A549 treated with AZD2906 at 1 μM for 4 hours (cell line): ENCODE data around the gene CDO1. TPM values are rescaled to one million over a fixed set of nuclear protein-coding genes. Genes with fewer than 3 reads are reported as not detected.

Experiments used
- total RNA-seq: library from RNA; stranded (reverse); fragments of 200-300 nt; extraction: Qiagen RNA extraction; gene quantifications from 5 replicates; pipeline ENCODE4 v1.2.3, GENCODE V29; 2022

The CDO1 gene
- total RNA-seq = not detected in 5 replicates

DNA sequence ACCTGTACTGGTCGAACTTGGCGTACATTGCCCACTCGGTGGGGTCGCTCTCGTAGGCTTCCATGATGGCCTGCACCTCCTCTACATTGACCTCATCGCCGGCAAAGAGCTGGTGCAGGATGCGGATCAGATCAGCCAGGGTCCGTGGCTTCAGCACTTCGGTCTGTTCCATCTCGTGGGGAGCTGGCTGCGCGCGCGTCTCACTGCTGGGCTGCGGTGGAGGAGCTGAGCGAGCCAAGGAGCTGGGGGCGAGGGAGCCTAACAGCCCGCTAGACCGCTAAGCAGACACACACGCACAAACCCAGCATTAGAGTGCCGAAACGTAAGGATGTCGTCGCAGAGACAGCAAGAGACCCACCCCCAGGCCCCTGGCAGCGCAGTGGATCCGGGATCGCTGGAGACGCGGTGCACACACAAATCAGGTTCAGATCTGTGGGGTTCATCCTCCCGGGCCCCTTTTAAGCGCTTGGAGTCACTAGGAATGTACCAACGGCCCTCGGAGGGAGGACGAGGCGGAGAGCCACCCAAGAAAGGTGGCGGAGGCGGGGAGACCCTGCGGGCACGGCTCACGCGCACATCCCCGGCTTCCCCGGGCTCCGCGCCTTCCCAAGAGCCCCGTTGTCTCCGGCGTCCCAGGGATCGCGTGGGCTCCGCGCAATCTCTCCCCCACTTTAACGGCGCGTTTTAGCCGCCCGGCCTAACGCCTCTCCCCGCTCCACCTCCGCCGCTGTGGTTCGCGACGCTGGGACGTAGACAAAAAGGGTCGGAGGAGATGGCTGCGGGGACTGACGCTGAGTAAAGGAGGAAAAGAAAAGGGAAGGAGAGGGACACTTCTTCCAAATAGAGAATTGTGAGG lies at the start of gene CDO1:
Gene CDO1, minus strand, starts transcription at position 434 of the 856 bp plus-strand sequence. Its CDS starts 262 bp downstream, at position 172.

DNA sequence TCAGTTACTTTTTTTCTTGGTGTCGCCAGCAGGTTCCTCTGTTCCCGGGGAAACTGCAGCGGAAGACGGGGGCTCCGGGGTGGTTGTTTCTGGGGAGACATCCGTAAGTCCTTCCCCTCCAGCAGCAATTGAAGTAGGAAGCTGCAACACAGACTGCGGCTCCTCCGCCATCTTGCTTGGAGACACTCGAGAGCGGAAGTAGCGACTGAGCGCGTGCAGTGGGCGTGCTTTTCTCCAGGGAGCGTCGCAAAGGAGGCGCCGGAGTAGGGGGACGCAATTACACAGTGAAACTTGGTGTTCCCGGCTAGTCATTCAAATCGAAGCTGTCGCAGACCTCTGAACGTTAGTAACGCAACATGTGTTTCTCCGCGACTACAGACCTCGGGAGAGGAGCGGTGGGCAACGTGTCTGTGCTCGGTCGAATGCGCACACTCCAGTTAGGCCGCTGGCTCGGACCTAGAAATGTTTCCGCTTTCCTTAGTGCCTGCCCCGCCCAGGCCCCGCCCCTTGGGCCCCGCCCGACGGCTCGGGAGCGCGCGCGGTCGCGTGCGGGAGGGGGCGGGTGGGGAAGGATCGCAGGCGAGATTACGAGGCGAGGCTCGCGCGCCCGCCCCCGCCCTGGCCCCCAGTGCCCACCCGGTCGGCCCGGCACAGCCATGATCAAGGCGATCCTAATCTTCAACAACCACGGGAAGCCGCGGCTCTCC lies 25.1 kb upstream of the CDO1 start, which contains the start of the genes AP3S1 and ATG12:
Gene AP3S1, plus strand, starts transcription at position 554 of the 707 bp plus-strand sequence. Its CDS starts 103 bp downstream, at position 657.
Gene ATG12, minus strand, starts transcription at position 184 of the 707 bp plus-strand sequence. Its CDS starts 13 bp downstream, at position 171.

Other genes starting within 250 kb of the CDO1 start
- 0.66 to 1.3 TPM (median 1.1 TPM) in 5 replicates for gene TICAM2, start 214.2 kb downstream of the CDO1 start, total RNA-seq
- 43.8 to 58.1 TPM (median 49.2 TPM) in 5 replicates for gene TMED7, start 190.6 kb downstream of the CDO1 start, total RNA-seq
- 41.9 to 48.7 TPM (median 46.1 TPM) in 5 replicates for gene ATG12, start 24.9 kb upstream of the CDO1 start, total RNA-seq
- gene AP3S1, start 25.3 kb upstream of the CDO1 start, total RNA-seq = 60.6 to 81.4 TPM (median 77.6 TPM) in 5 replicates
- gene LVRN, start 145.8 kb upstream of the CDO1 start, total RNA-seq = 0.03 to 0.16 TPM (median 0.06 TPM) in 4 of 5 replicates, not detected in the other
- 0.11 to 0.31 TPM (median 0.25 TPM) in 5 replicates for gene ARL14EPL, start 215.8 kb upstream of the CDO1 start, total RNA-seq